Measurements from ENCODE around the gene GHR. TPM values are rescaled to one million over a fixed set of nuclear protein-coding genes. Genes with fewer than 3 reads are reported as not detected.

GHR gene
- total RNA-seq, 1 experiment from 2014 or later, result not detected

DNA sequence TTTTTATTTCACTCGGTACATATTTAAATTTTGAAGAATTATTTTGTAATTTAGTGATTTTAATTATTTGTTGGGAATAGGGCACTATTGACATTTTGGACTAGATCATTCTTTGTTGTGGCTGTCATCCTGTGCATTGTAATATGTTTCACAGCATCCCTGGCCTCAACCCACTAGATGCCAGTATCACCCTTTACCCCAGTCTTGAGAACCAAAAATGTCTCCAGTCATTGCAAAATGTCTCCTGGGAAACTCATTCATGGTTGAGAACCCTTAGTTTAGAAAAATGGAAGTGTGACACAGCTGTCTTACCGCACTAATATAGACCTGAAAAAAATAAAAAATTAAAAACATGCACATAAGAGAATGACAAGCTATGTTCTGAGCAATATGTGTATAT is 245.0 kb downstream of the GHR start:
- intact Hi-C loops (cut with micrococcal nuclease; ENCODE audit: unreplicated experiment), result no loop called here
- no peak for TF ChIP-seq EZH2 (IDR thresholded peaks at IDR 0.05; ENCODE audit: borderline replicate concordance, low read depth, low read length, poor library complexity, severe bottlenecking)
- TF ChIP-seq, protein P1, sequence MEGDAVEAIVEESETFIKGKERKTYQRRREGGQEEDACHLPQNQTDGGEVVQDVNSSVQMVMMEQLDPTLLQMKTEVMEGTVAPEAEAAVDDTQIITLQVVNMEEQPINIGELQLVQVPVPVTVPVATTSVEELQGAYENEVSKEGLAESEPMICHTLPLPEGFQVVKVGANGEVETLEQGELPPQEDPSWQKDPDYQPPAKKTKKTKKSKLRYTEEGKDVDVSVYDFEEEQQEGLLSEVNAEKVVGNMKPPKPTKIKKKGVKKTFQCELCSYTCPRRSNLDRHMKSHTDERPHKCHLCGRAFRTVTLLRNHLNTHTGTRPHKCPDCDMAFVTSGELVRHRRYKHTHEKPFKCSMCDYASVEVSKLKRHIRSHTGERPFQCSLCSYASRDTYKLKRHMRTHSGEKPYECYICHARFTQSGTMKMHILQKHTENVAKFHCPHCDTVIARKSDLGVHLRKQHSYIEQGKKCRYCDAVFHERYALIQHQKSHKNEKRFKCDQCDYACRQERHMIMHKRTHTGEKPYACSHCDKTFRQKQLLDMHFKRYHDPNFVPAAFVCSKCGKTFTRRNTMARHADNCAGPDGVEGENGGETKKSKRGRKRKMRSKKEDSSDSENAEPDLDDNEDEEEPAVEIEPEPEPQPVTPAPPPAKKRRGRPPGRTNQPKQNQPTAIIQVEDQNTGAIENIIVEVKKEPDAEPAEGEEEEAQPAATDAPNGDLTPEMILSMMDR (conservative IDR thresholded peaks at IDR 0.05; ENCODE audit: low read depth, low read length), result no peak
- no peaks in the 10 kb centered on the region for H3K27me3 ChIP-seq (replicated peaks; ENCODE audit: insufficient read depth, low read depth, low read length, poor library complexity)

DNA sequence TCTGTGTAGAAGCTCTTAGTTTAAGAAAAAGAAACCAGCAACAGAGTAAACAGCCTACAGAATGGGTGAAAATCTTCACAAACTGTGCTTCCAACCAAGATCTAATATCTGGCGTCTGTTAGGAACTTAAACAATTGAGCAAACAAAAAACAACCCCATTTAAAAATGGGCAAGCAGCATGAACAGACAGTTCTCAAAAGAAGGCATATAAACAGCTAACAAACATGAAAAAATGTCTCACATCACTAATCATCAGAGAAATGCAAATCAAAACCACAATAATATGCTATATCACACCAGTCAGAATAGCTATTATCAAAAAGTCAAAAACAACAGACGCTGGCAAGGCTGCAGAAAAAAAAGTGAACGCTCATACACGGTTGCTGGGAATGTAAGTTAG is 249.7 kb downstream of the GHR start:
- no peak for DNase-seq (ENCODE audit: low spot score)
- TF ChIP-seq EZH2 (IDR thresholded peaks at IDR 0.05; ENCODE audit: borderline replicate concordance, low read depth, low read length, poor library complexity, severe bottlenecking), result no peak
- TF ChIP-seq, protein P1 (conservative IDR thresholded peaks at IDR 0.05; ENCODE audit: low read depth, low read length), result no peak
- H3K36me3 ChIP-seq (ENCODE audit: insufficient read depth, low read length, poor library complexity, severe bottlenecking), result no peaks in the 10 kb centered on the region
- BruUV-seq (replicated peaks), result no TSS peak
- no peaks in the 10 kb centered on the region for H3K27me3 ChIP-seq (replicated peaks; ENCODE audit: insufficient read depth, low read depth, low read length, poor library complexity)
- H3K27ac ChIP-seq (ENCODE audit: low read depth, low read length, poor library complexity, severe bottlenecking), result no peak overlapping the region
- POLR2A ChIA-PET (ENCODE audit: low non-redundant PET), result no interaction called here
- H3K4me3 ChIP-seq (ENCODE audit: low read depth, low read length, poor library complexity, severe bottlenecking), result no peak overlapping the region
- no peaks in the 10 kb centered on the region for H3K4me1 ChIP-seq (ENCODE audit: insufficient read depth, low read length, poor library complexity, severe bottlenecking)
- H3K9me3 ChIP-seq (ENCODE audit: low read depth, low read length, poor library complexity, severe bottlenecking), result no peaks in the 10 kb centered on the region
- intact Hi-C loops (cut with micrococcal nuclease; ENCODE audit: unreplicated experiment), result no loop called here
- CTCF ChIA-PET, result no interaction called here

More for the DNA sequence above, 245.0 kb downstream of the GHR start:
- H3K4me3 ChIP-seq (ENCODE audit: low read depth, low read length, poor library complexity, severe bottlenecking), result no peak overlapping the region
- ChIA-PET POLR2A (ENCODE audit: low non-redundant PET) (no interaction called here), CTCF (no interaction called here)
- H3K36me3 ChIP-seq (ENCODE audit: insufficient read depth, low read length, poor library complexity, severe bottlenecking), result no peaks in the 10 kb centered on the region
- no peaks in the 10 kb centered on the region for H3K9me3 ChIP-seq (ENCODE audit: low read depth, low read length, poor library complexity, severe bottlenecking)
- DNase-seq (ENCODE audit: low spot score), result no peak
- no peak overlapping the region for H3K27ac ChIP-seq (ENCODE audit: low read depth, low read length, poor library complexity, severe bottlenecking)
- BruUV-seq (replicated peaks), result no TSS peak
- no peaks in the 10 kb centered on the region for H3K4me1 ChIP-seq (ENCODE audit: insufficient read depth, low read length, poor library complexity, severe bottlenecking)

DNA sequence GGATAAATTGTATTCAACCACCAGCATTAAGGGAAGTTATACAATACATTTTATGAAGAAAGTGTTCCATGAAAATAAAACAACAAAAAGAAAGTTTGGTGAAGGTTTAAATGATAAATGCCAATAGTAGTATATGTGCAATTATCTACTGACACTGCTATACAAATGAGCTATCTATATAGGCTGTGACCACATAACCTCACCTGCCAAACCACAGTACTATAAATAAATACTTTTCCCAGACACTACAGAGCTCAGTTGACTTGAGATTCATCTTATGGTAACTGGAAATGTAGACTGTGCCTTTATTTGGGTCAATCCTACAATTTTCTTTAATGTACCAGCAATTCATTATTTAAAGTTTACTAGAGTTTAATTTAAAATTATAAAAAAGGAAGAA is 252.4 kb downstream of the GHR start:
- DNase-seq (ENCODE audit: low spot score), result no peak
- H3K9me3 ChIP-seq (ENCODE audit: low read depth, low read length, poor library complexity, severe bottlenecking), result no peaks in the 10 kb centered on the region
- CTCF ChIA-PET, result no interaction called here
- H3K27ac ChIP-seq (ENCODE audit: low read depth, low read length, poor library complexity, severe bottlenecking), result no peak overlapping the region
- no peaks in the 10 kb centered on the region for H3K36me3 ChIP-seq (ENCODE audit: insufficient read depth, low read length, poor library complexity, severe bottlenecking)
- TF ChIP-seq, protein P1 (conservative IDR thresholded peaks at IDR 0.05; ENCODE audit: low read depth, low read length), result no peak
- no peak for TF ChIP-seq EZH2 (IDR thresholded peaks at IDR 0.05; ENCODE audit: borderline replicate concordance, low read depth, low read length, poor library complexity, severe bottlenecking)
- no peaks in the 10 kb centered on the region for H3K27me3 ChIP-seq (replicated peaks; ENCODE audit: insufficient read depth, low read depth, low read length, poor library complexity)
- intact Hi-C loops (cut with micrococcal nuclease; ENCODE audit: unreplicated experiment), result no loop called here
- no peaks in the 10 kb centered on the region for H3K4me1 ChIP-seq (ENCODE audit: insufficient read depth, low read length, poor library complexity, severe bottlenecking)
- POLR2A ChIA-PET (ENCODE audit: low non-redundant PET), result no interaction called here
- H3K4me3 ChIP-seq (ENCODE audit: low read depth, low read length, poor library complexity, severe bottlenecking), result no peak overlapping the region
- BruUV-seq (replicated peaks), result no TSS peak
